Measurements from ENCODE around the gene DERL3.
A peak's percentile ranks its signal among the peaks of the same experiment; 100 is the strongest.

DERL3 gene

GRCh38 chr22:23791738-23792645 lies 46.8 kb downstream of the DERL3 start:
- H3K36me3 ChIP-seq (replicated peaks; ENCODE audit: low read depth, low read length): peaks cover 43% of the 10 kb centered on the region
- no peak overlapping the region for H3K9ac ChIP-seq (ENCODE audit: low read length)
- TF ChIP-seq CTCF (IDR thresholded peaks at IDR 0.05; ENCODE audit: low read depth, low read length) (no peak), EZH2phosphoT487 (IDR thresholded peaks at IDR 0.05; ENCODE audit: low read depth) (no peak)
- no peak overlapping the region for H3K27ac ChIP-seq (ENCODE audit: low read length)
- H3K79me2 ChIP-seq (ENCODE audit: low read length): peaks cover 62% of the 10 kb centered on the region
- H3K9me3 ChIP-seq (ENCODE audit: insufficient read depth, low read length): no peaks in the 10 kb centered on the region
- no peak overlapping the region for H2AFZ ChIP-seq (ENCODE audit: low read depth, low read length)
- H3K4me3 ChIP-seq (ENCODE audit: low read length): no peak overlapping the region
- peaks cover 44% of the 10 kb centered on the region for H4K20me1 ChIP-seq (ENCODE audit: insufficient read depth, low read length)
- no peak overlapping the region for H3K4me2 ChIP-seq (ENCODE audit: low read length)
- peaks cover 38% of the 10 kb centered on the region for H3K4me1 ChIP-seq (ENCODE audit: low read length)
- H3K27me3 ChIP-seq (ENCODE audit: low read depth, low read length): no peaks in the 10 kb centered on the region

- Histone ChIP-seq H3K27me3 (ENCODE audit: low read depth, low read length) (no peaks in the 10 kb centered on the region), H3K4me3 (ENCODE audit: low read length) (no peak overlapping the region), H2AFZ (ENCODE audit: low read depth, low read length) (no peak overlapping the region), H4K20me1 (ENCODE audit: insufficient read depth, low read length) (peaks cover 44% of the 10 kb centered on the region), H3K4me1 (ENCODE audit: low read length) (peaks cover 43% of the 10 kb centered on the region), H3K36me3 (replicated peaks; ENCODE audit: low read depth, low read length) (peaks cover 40% of the 10 kb centered on the region), H3K9ac (ENCODE audit: low read length) (0 out of 2 replicates have a peak overlapping the region, but pooled peaks have one; percentile 7), H3K4me2 (ENCODE audit: low read length) (peak overlapping the region; percentile 44), H3K9me3 (ENCODE audit: insufficient read depth, low read length) (no peaks in the 10 kb centered on the region), H3K27ac (ENCODE audit: low read length) (peak overlapping the region; percentile 41), H3K79me2 (ENCODE audit: low read length) (peaks cover 62% of the 10 kb centered on the region)
- TF ChIP-seq CTCF (IDR thresholded peaks at IDR 0.05; ENCODE audit: low read depth, low read length) (no peak), EZH2phosphoT487 (IDR thresholded peaks at IDR 0.05; ENCODE audit: low read depth) (no peak)
Observed at GRCh38 chr22:23790819-23791737, 47.7 kb downstream of the DERL3 start.

GRCh38 chr22:23789638-23790037 lies 49.2 kb downstream of the DERL3 start:
- H3K4me1 ChIP-seq (ENCODE audit: low read length): peaks cover 44% of the 10 kb centered on the region
- H3K79me2 ChIP-seq (ENCODE audit: low read length): peaks cover 62% of the 10 kb centered on the region
- H4K20me1 ChIP-seq (ENCODE audit: insufficient read depth, low read length): peaks cover 44% of the 10 kb centered on the region
- no peak overlapping the region for H3K9ac ChIP-seq (ENCODE audit: low read length)
- H3K27ac ChIP-seq (ENCODE audit: low read length): peak overlapping the region; percentile 32
- no peak overlapping the region for H2AFZ ChIP-seq (ENCODE audit: low read depth, low read length)
- TF ChIP-seq CTCF (IDR thresholded peaks at IDR 0.05; ENCODE audit: low read depth, low read length) (peak; percentile 24; the same call in 1 of the 2 replicates), EZH2phosphoT487 (IDR thresholded peaks at IDR 0.05; ENCODE audit: low read depth) (no peak)
- no peaks in the 10 kb centered on the region for H3K9me3 ChIP-seq (ENCODE audit: insufficient read depth, low read length)
- no peak overlapping the region for H3K4me3 ChIP-seq (ENCODE audit: low read length)
- no peaks in the 10 kb centered on the region for H3K27me3 ChIP-seq (ENCODE audit: low read depth, low read length)
- peak overlapping the region; percentile 32 for H3K4me2 ChIP-seq (ENCODE audit: low read length)
- H3K36me3 ChIP-seq (replicated peaks; ENCODE audit: low read depth, low read length): peaks cover 33% of the 10 kb centered on the region
